GM19468 (cell line): Measurements from ENCODE around the gene TOP3B.
A peak's percentile ranks its signal among the peaks of the same experiment; 100 is the strongest.

Source experiments
- ATAC-seq: cut with Tn5 transposase; IDR thresholded peaks from one replicate; pipeline ENCODE4 v1.9.1; 2021; ENCODE audit warnings: mild to moderate bottlenecking, moderate library complexity, moderate number of reproducible peaks; ENCODE audit not compliant: unreplicated experiment; ENCODE audit errors: extremely low read depth

TOP3B gene

DNA sequence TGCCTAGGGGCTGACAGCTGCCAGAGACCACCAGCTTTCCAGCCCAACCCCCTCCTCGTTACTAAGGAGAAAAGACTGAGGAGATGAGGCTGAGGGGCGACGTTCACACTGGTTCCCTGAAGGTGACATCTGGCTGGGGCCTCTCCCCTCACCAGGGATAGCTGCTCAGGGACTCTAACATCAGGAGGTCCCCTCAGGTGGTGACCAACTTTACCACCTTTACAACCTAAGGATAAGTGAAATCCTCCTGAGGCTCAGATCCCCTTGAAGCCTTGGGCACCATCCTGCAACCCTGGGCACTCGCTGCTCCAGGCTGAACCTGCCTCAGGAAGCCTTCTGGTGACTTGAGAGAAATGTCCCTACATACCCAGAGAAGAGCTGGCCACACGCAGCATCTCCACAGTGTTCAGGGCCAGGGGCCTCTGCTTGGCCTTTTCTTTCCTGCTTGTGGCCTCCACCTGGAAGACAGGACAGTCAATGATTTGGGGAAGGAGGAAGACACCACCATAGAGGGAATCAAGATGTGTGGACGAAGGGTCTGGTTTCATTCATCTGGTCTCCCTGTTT lies 17.6 kb downstream of the TOP3B start:
- ATAC-seq: no peak

DNA sequence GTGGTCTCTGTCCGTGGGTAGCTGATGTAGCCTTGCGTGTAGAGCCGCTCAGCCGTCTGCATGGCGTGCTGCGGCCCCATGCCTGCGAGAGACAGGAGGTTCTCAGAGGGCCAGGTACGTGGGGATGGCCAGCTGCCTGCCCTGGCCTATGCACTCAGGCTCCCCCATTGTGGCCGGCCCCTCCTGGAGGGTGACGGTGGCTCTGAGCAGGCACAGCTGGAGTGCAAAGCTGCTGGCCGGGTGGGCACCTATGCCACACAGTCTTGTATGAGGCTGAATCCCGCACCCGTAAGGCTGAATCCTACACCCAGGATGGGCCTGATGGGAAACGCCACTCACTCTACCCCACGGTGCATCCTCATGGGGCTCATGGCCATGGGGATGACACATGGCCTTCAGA lies 18.4 kb downstream of the TOP3B start:
- ATAC-seq: no peak

DNA sequence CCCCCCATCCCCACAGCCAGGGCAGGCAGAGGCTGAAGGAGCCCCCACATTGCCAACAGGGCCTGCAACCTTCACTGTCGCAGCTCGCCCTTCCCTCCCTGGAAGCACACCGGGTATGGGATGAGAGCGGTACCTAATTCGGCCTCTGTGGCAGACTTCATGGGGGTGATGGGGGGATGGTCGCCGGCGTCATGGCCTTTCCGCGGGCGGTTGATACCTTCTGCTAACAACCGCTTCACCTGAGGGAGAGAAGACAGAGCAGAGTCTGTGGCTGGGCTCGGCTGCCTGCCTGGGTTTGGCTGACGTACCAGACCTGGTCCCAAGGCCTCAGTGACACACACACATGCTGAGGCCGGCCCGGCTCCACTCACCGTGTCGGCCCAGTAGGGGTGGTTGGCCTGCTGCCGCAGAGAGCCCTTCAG lies 18.8 kb downstream of the TOP3B start:
- ATAC-seq: no peak

DNA sequence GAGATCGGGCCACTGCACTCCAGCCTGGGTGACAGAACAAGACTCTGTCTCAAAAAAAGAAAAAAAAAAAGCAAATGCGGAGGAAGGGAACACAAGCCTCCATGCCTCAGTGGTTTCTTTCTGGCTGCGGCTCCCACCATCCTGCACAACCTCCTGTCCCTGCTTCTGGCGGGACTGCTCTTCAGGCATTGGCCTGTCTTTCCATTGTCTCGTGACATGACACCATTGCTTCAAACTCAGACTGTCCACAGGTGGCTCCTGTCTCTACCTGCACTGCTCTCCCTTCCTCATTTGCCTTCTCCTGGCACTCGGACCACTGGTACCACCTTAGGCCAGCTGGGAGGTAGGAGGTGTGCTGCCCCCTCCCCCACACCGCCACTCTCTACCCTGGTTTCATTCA lies 19.3 kb downstream of the TOP3B start:
- no peak for ATAC-seq

DNA sequence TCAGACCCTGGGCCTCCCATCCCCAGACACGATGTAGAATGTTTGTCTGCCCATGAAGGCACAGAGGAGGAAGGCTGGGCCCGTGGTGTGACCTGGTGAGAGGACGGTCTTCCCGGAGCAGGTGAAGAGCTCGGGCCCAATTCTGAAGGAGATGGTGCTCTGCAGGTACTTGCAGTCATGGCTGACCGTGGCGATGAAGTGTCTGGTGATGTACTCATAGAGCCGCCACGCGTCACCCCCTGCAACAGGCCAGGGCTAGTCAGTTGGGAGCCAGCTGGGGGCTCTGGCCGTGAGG lies 20.0 kb downstream of the TOP3B start:
- ATAC-seq: no peak

DNA sequence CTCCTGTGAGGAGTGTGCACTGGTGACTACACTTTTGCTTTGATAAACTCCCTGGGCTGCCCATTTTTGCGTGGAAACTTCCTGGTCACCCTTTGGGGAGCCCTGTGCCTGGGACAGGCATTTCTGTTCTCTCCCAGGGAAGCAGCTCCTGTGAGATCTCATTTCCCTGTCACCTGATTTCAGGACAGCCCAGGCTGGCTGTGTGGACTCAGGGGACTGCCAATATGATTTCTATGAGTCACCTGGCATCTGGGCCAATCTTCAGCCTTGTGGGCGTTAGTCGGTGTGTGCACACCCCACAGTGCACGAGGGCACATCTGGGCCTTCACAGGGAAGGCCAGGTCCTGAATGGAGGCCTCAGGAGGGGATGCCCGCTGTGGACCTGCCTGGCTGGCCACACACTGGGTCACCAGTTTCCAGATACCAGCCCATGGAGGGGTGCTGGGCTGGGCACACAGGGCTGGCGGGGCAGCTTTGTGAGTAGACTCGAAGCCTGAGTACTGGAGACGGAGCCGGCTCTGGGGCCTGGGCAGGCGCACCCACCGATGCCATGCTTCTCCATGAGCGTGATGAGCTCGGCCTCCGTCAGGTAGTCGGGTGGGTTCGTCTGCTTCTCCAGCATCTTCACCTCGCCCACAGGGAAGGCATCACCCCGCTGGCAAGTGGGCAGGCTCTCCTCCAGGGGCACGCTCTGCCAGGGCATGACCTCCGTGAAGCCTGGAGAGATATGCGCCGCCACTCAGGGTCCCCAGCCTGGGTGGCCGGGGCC lies 20.5 kb downstream of the TOP3B start:
- no peak for ATAC-seq

DNA sequence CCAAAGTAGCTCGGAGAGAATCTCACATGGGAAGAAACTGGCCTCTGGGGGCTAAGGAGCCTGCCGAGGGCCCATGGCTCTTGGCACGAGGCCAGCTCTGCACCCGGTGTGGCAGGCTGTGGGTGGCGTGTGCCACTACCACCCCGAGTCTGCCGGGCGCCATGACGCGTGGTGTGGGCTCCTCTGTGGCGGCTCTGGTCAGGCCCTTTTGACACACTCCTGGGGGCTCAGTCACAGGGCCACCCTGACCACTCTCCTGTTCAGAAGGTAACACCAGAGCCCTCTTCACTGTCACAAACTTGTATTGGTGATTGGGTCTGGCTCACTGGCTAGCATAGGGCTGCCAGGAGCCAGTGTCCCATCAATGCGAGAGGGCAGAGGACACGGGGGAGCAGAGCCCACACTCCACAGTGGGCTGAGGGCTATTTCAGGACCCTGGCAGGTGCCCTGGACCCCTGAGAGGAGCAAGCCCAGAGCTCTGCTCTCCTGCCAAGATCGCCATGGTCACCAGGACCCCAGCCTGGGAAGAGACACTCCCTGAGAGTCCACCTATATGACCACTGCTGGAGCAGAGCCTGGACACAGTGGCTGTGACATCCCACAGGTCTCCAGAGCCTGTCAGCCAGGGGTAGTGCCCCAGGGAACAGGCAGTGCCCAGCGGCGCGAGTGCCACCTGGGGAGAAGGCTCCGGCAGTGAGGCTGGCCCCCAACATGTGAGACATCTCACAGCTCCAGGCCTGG lies 21.3 kb downstream of the TOP3B start:
- no peak for ATAC-seq

DNA sequence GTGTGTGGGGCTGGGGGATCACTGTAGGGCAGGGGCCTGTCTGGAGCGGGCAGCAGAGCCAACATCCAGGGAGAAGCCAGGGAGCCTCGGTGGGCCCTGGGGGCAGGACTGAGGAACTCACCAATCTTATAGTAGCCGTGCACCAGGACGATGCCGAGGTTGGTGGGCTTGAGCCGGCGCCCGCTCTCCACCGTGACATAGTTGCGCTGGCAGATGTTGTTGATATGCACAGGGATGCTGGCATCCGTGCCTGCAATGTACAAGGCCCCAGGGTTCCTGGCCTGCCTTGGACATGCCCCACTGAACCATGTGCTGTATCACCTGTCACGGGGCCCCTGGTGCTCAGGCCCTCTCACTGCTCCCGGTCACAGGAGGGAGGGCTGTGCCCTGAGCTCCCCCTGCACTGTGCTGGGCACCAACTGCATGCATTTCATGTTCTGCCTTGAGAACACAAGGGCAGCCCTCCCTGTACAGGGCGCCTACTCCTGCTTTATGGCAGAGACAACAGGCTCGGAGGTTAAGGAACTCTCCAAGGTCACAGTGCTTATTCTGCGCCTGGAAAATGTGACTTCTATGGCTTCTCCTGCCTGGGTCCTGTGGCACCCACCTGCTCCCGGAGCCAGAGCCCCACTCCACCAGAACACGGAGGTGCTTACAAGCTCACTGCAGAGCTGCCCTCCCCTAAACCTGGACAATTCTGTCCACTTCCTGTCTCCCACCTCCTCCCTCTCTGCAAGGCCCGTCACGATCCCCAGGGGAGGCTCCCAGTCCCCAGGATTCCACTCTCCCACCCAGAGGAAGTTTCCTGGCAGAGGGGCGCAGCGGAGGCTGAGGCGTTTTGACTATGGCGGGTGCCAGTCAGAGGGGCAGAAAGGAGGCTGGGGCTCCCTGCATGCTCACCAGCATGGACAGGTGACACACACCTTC lies 22.1 kb downstream of the TOP3B start:
- no peak for ATAC-seq

DNA sequence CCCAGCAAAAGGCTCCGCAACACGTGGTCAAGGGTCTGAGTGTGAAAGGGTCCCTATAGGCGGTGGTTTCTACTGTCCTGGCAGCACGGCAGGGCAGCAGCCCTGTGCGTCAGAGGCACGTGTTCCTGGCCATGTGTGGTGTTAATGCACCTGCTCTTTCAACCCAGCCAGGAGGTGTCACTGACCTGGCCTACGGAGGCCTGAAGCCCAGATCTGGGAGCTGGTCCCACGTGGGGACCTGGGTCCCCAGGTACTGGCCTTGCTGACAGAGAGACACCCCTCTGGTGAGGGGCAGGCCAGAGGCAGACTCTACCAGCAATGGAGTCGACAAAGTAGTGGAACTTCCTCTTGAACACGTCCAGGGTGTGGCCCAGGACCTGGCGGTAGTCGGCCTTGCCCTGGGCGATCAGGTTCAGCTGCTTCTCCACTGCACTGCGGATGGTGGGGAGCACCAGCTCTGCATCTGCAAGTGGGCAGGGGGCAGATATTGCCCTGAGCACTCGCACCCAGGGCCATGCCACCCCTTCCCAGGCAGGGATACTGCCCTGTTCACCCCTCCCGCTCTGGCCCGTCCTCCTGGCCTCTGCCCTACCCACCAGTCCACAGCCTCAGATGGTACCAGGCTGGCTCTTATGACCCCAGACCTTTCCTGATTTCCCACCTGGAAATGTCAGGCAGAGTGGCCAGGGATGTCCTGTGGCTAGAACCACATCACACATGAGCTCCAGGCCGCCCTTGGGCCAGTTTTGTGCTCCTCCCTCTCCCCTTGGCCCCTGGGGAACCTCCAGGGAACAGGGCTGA lies 23.1 kb downstream of the TOP3B start:
- no peak for ATAC-seq

DNA sequence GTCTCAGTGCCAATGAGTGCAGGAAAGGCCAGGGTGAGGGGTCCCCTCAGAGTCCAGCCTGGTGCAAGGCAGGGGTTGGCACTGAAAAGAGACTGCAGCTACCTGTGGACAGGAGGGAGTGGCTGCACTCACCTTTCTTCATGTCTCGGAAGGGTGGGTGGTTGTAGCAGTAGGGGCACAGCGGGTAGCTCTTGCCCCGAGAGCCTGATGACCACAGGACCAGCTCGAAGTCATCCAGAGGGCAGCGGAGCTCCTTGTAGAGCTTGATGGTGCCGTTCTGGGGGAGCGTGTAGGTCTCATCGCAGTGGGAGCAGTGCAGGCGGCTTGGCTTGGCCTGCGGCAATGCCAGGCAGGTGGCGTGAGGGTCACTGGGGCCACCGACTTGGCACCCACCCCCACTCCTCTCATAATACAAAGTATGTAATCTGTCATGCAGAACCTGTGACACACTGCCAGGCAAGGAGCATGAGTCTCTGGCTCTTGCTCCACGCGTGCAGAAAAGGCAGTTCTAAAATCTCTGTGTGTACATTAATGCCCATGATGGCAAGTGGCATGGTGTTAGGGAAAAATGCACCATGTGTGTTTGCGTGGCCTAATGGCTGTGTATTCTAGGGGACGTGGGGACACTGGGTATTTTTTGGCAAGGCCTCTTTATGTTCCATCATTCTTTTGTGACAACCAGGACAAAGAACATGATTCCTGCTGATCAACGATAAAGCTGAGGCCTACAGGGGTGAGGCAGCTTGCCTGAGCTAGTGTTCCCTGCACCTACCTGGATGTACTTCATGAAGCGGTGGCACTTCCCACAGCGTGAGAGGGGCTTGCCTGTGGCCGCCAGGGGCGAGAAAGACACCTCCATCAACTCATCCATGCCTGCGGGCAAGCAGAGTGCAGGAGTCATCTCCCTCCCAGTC lies 24.0 kb downstream of the TOP3B start:
- no peak for ATAC-seq

DNA sequence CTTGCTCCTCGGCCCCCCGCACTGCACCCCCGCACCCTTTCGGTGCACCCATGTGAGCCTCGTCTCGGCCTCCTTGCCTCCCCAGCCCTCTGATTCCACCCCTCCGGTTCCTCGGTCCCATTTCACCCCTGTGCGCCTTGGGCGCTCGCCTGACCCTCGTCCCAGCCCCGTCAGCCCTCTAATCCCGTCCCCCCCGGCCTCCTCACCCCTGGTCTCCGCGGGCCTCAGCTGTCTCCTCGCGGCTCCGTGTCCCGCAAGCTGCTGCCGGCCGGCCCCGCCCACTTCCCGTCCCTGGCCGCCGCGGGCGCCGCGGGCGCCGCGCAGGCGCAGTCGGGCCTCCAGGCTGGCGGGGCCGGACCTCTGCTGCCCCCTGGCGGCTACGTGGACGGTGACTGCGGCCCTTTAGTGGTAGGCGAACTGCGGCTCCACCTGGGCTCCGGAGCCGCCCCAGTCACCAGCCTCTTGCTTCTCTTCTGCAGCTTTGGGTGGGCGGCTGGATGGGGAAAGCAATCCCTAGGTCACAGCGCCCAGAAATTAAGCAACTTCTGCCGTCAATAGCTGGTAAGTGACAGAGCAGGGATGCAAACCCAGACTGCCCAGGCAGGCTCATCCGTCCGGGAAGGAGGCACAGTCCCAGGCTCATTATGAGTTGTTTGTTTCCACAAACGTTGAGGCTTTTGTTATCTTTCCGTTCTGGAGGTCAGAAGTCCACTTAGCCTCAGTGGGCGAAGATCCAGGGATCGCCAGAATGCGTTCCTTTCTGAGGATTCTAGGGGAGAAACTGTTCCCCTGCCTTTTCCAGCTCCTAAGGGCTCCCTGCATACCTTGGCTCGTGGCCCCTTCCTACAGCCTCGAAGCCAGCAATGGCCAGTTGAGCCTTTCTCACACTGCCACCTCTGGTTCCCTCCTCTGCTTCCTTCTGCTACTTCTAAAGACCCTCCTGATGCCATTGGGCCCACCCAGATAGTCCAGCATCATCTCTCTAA lies 29.7 kb downstream of the TOP3B start, which contains the start of gene PPM1F:
Gene PPM1F (minus strand): TSS at position 263 of the 986 bp plus-strand sequence. CDS start 6,800 bp downstream, outside the sequence.
- ATAC-seq: peak; percentile 58

DNA sequence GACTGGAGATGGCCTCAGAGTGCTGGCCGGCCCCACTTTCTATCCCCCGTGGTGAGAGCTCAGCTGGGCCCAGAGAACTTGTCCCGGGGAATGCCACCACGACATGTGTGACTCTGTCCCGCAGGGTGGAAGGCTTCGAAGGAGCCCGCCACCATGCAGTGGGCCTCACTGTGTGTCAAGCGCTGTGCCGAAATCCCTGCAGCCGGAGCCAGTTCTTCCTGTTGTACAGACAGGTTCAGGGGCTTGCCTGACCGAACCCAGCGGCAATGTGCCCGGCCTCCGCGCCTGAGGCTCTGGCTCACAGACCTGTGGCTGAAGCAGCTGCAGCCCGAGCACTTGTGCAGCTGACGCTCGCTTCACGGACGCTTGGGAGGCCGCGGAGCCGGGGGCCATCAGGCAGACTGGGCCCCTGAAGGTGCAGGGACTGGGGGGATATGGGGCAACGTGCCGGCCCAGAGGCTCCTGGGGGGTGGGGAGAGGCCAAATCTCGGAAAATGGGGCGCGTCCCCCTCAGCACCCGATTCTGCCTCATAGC lies 30.6 kb downstream of the TOP3B start:
- no peak for ATAC-seq

DNA sequence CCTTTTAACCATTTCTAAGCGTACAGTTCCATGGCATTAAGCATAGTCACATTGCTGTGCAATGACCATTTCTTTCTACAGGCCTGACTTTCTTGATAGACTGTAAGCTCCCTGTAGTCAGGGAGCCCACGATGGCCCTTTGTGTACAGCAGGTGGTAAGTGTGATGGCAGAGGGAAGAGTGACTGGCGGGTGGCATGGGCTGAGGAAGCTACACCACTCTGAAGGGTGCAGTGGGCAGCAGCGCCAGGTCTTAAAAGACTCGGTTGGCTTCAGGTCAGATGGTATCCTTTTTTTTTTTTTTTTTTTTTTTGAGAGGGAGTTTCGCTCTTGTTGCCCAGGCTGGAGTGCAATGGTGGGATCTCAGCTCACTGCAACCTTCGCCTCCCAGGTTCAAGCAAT lies 31.5 kb downstream of the TOP3B start:
- no peak for ATAC-seq

DNA sequence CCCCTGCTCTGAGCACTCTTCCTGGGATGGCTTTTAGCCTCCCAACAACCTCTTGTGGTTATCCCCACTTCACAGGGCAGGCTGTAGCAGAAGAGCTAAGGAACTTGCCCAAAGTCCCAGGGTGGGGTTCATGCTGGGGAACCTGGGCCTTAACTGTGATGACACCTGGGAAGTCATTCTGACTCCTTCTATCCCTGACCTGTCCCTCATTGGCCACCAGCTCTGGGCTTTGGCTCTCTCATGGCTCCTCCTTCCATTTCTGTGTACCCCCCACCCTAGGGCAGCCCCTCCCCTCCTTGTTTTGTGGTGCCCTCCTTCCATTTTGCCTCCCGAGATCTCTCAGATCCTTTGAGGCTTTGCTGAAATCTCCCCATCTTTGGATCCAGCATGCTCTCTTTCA lies 32.6 kb downstream of the TOP3B start:
- no peak for ATAC-seq

DNA sequence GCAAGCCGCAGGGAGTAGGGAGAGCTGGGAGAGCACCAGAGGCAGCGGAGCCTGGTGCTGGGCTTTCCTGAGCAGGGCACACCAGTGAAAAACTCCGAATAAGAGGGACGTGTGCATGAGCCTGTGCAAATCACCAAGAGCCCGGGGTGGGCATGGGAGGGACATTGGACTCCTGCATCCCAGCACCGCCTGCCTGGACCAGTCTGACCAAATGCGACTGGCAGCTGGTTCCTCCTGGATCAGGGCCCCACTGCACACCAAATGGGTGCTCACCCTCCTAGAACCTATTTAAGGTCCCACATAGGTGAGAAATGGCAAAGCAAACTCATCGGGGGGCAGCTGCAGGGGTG lies 33.0 kb downstream of the TOP3B start:
- no peak for ATAC-seq

DNA sequence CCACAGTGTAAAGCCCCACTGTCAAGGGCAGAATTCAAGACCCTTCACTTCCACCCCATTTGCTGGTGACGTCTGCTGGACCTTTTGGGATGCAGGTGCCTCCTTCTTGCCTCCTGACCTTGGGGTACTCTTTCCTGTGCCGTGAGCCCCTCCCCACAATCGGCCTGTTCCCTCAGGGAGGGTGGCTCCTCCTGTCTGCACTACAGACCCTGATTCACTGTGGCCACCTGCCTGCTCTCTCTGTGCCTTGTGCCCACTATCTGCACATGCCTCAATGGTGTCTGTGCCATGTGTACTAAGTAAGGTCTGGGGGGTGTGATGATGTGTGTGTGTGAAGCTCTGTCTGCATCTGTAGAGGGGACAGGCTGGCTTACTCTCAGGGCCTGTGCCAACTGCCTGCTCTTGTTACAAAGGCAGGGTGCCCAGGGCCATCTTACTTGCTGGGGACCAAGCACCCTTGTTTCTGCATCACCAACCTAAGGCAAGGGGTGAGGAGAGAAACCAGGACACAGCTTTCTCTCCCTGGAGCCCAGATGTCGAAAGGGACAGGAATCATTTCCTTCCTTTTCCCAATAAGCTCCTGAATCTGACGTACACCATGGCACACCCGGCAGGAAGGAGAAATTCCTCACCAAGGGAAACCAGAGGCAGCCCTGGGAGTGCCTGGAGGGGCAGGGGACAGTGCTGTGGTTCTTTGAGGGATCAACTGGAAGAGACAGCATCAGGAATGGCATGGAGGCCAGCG lies 33.6 kb downstream of the TOP3B start:
- no peak for ATAC-seq

DNA sequence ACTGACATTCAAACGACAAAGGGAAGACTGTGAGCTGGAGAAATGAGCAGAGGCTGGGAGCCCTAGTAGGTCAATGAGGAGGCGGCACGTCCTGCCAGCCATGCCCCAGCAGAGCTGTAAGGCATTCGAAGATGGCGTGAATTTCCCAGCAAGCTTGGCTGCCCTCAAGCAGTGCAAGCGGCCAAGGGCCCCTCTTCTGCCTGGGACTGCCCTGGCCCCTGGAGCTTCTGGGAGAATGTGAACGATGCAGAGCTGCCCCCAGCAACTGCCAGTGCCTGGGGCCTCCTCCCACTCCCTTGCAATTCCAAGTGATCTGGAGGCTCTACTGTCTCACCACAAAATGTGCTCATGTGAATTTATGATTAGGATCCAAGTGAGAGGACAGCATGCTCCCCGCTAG lies 34.2 kb downstream of the TOP3B start:
- no peak for ATAC-seq
